ENCODE data around the gene GPR17. TPM values are rescaled to one million over a fixed set of nuclear protein-coding genes. Genes with fewer than 3 reads are reported as not detected.

Gene GPR17
- total and polyA plus RNA-seq, 2 experiments from 2014 or later = 0.39 TPM; not detected in 1

- H3K4me3 ChIP-seq = no peak overlapping the region
- no peaks in the 10 kb centered on the region for H4K20me1 ChIP-seq (ENCODE audit: insufficient read depth, poor library complexity, severe bottlenecking)
- 75% methylated on average over 5 of the region's 7 CpGs for WGBS (ENCODE audit: low lambda C conversion rate, missing lambda C conversion rate)
- no peak overlapping the region for H2AFZ ChIP-seq
- H3K79me2 ChIP-seq = no peaks in the 10 kb centered on the region
- H3K36me3 ChIP-seq (replicated peaks; ENCODE audit: insufficient read depth, low read depth) = no peaks in the 10 kb centered on the region
- H3K27me3 ChIP-seq = no peaks in the 10 kb centered on the region
- no peak overlapping the region for H3K27ac ChIP-seq
- no peaks in the 10 kb centered on the region for H3K9me2 ChIP-seq (replicated peaks; ENCODE audit: insufficient read depth)
- TF ChIP-seq EZH2 (IDR thresholded peaks at IDR 0.05; ENCODE audit: borderline replicate concordance) (no peak), CTCF (IDR thresholded peaks at IDR 0.05; ENCODE audit: poor library complexity) (no peak), EZH2phosphoT487 (IDR thresholded peaks at IDR 0.05; ENCODE audit: low read depth, severe bottlenecking, unreplicated experiment) (no peak)
- H3K4me1 ChIP-seq (ENCODE audit: insufficient read depth) = no peaks in the 10 kb centered on the region
- DNase-seq (ENCODE audit: low spot score) = peak; percentile 1
- H3K4me2 ChIP-seq = no peak overlapping the region
- H3K9me3 ChIP-seq (ENCODE audit: low read depth) = no peaks in the 10 kb centered on the region
Observed at GRCh38 chr2:127618551-127619202, 27.3 kb upstream of the GPR17 start.

- Histone ChIP-seq H3K4me3 (no peak overlapping the region), H3K27me3 (no peaks in the 10 kb centered on the region), H4K20me1 (ENCODE audit: insufficient read depth, poor library complexity, severe bottlenecking) (no peaks in the 10 kb centered on the region), H3K9me2 (replicated peaks; ENCODE audit: insufficient read depth) (no peaks in the 10 kb centered on the region), H3K27ac (no peak overlapping the region), H3K36me3 (replicated peaks; ENCODE audit: insufficient read depth, low read depth) (no peaks in the 10 kb centered on the region), H3K9me3 (ENCODE audit: low read depth) (no peaks in the 10 kb centered on the region), H3K79me2 (no peaks in the 10 kb centered on the region), H3K4me2 (no peak overlapping the region), H3K4me1 (ENCODE audit: insufficient read depth) (no peaks in the 10 kb centered on the region), H2AFZ (no peak overlapping the region)
- TF ChIP-seq EZH2phosphoT487 (IDR thresholded peaks at IDR 0.05; ENCODE audit: low read depth, severe bottlenecking, unreplicated experiment) (no peak), EZH2 (IDR thresholded peaks at IDR 0.05; ENCODE audit: borderline replicate concordance) (no peak)
- DNase-seq (ENCODE audit: low spot score) = no peak
- 98% methylated on average over 4 of the region's 6 CpGs for WGBS (ENCODE audit: low lambda C conversion rate, missing lambda C conversion rate)
Observed at GRCh38 chr2:127619203-127619590, 26.8 kb upstream of the GPR17 start.

GRCh38 chr2:127619877-127620705 is 25.9 kb upstream of the GPR17 start:
- Histone ChIP-seq H3K9me2 (replicated peaks; ENCODE audit: insufficient read depth) (no peaks in the 10 kb centered on the region), H3K4me1 (ENCODE audit: insufficient read depth) (no peaks in the 10 kb centered on the region), H3K27ac (no peak overlapping the region), H3K4me2 (no peak overlapping the region), H3K79me2 (no peaks in the 10 kb centered on the region), H3K4me3 (no peak overlapping the region), H2AFZ (no peak overlapping the region), H3K36me3 (replicated peaks; ENCODE audit: insufficient read depth, low read depth) (no peaks in the 10 kb centered on the region), H3K27me3 (no peaks in the 10 kb centered on the region), H4K20me1 (ENCODE audit: insufficient read depth, poor library complexity, severe bottlenecking) (no peaks in the 10 kb centered on the region), H3K9me3 (ENCODE audit: low read depth) (no peaks in the 10 kb centered on the region)
- 77% methylated on average over 15 of the region's 16 CpGs for WGBS (ENCODE audit: low lambda C conversion rate, missing lambda C conversion rate)
- no peak for TF ChIP-seq CTCF (IDR thresholded peaks at IDR 0.05; ENCODE audit: poor library complexity)
- no peak for TF ChIP-seq EZH2 (IDR thresholded peaks at IDR 0.05; ENCODE audit: borderline replicate concordance)
- no peak for TF ChIP-seq EZH2phosphoT487 (IDR thresholded peaks at IDR 0.05; ENCODE audit: low read depth, severe bottlenecking, unreplicated experiment)
- peak; percentile 3 for DNase-seq (ENCODE audit: low spot score)

- Histone ChIP-seq H3K4me3 (no peak overlapping the region), H3K79me2 (no peaks in the 10 kb centered on the region), H3K4me1 (ENCODE audit: insufficient read depth) (no peaks in the 10 kb centered on the region), H3K27ac (no peak overlapping the region), H4K20me1 (ENCODE audit: insufficient read depth, poor library complexity, severe bottlenecking) (no peaks in the 10 kb centered on the region), H3K27me3 (no peaks in the 10 kb centered on the region), H3K9me3 (ENCODE audit: low read depth) (no peaks in the 10 kb centered on the region), H3K9me2 (replicated peaks; ENCODE audit: insufficient read depth) (no peaks in the 10 kb centered on the region), H2AFZ (no peak overlapping the region), H3K36me3 (replicated peaks; ENCODE audit: insufficient read depth, low read depth) (no peaks in the 10 kb centered on the region), H3K4me2 (no peak overlapping the region)
- DNase-seq (ENCODE audit: low spot score) = no peak
- no peak for TF ChIP-seq EZH2 (IDR thresholded peaks at IDR 0.05; ENCODE audit: borderline replicate concordance)
- TF ChIP-seq CTCF (IDR thresholded peaks at IDR 0.05; ENCODE audit: poor library complexity) = no peak
- no peak for TF ChIP-seq EZH2phosphoT487 (IDR thresholded peaks at IDR 0.05; ENCODE audit: low read depth, severe bottlenecking, unreplicated experiment)
- 99% methylated on average over 3 of the region's 3 CpGs for WGBS (ENCODE audit: low lambda C conversion rate, missing lambda C conversion rate)
Observed at GRCh38 chr2:127620866-127621265, 25.1 kb upstream of the GPR17 start.
